ENCODE results near the gene THPO. TPM values are rescaled to one million over a fixed set of nuclear protein-coding genes. Genes with fewer than 3 reads are reported as not detected.
A peak's percentile ranks its signal among the peaks of the same experiment; 100 is the strongest.

THPO gene
- total and polyA plus RNA-seq, 2 donors (not counting 1 experiment from before 2014, with no cell fraction given): not detected

DNA sequence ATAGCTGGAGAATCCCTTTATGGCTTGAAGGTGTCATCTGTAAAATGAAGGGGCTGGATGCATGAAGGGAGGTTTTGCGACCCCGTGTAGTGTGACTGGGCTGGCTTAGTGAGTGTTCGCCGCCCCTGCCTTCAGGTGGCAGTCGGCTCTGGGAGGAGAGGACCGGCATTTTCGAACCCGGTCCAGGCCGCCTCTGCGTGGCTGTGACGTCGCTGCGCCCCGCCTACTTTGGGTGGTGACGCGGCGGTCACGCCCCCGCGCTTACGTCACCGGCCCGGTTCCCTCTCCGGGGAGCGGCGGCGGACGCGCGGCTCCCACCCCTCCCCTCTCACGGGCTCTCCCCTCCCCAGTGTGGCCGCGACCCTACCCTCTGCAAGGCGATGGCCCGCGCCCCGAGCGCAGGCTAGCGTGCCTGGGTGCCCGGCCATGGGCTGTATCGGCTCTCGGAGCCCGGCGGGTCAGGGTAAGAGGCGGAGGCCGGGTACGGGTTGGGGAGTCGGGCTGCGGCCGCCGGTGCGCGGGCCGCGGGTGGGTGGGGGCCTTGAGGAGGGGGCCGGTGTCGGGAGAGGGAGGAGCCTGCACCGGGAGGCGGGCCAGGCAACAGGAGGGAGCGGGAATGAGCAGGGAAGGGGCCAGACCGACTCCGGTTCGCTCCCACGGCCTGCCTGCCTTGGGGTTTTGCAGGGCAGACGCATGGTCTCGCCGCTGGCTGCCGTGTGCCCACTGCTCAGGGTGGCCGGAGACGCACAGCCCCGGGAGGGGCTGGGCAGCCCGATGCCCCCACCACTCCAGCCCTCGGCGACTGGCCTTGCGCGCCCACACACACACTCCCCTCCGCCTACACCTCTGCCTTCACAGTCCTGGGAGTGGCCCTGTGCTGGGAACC, 42.1 kb downstream of the THPO start:
- no peak for TF ChIP-seq EZH2 (IDR thresholded peaks at IDR 0.05; ENCODE audit: borderline replicate concordance, insufficient read depth, low read depth, low read length, poor library complexity, severe bottlenecking)
- TF ChIP-seq, protein P1, sequence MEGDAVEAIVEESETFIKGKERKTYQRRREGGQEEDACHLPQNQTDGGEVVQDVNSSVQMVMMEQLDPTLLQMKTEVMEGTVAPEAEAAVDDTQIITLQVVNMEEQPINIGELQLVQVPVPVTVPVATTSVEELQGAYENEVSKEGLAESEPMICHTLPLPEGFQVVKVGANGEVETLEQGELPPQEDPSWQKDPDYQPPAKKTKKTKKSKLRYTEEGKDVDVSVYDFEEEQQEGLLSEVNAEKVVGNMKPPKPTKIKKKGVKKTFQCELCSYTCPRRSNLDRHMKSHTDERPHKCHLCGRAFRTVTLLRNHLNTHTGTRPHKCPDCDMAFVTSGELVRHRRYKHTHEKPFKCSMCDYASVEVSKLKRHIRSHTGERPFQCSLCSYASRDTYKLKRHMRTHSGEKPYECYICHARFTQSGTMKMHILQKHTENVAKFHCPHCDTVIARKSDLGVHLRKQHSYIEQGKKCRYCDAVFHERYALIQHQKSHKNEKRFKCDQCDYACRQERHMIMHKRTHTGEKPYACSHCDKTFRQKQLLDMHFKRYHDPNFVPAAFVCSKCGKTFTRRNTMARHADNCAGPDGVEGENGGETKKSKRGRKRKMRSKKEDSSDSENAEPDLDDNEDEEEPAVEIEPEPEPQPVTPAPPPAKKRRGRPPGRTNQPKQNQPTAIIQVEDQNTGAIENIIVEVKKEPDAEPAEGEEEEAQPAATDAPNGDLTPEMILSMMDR (IDR thresholded peaks at IDR 0.05): no peak
- peak overlapping the region; percentile 85 for H2AFZ ChIP-seq (ENCODE audit: insufficient read depth, low read depth, low read length, poor library complexity, severe bottlenecking)
- peak overlapping the region; percentile 94 for H3K4me3 Mint-ChIP-seq
- H3K36me3 ChIP-seq (replicated peaks in 1 of 2; ENCODE audit: control extremely low read depth in 1 of 2, control insufficient read depth in 1 of 2, extremely low read depth in 1 of 2, insufficient read depth in 2 of 2, low read length in 1 of 2): peaks cover 1 to 40% of the 10 kb centered on the region in 2 experiments
- H3K9ac ChIP-seq (ENCODE audit: low read length): peak overlapping the region; percentile 86
- ATAC-seq (ENCODE audit: low read depth): peak; percentile 80
- ChIA-PET POLR2A (interaction anchor here (0.6 kb wide), 1 partner anchor 26 kb away, joined by 5 read pairs; the partner anchor contains the start of genes CLCN2 and POLR2H), CTCF (no interaction called here)
- H3K4me1 ChIP-seq (ENCODE audit: control insufficient read depth in 2 of 2, insufficient read depth in 2 of 2, low read length in 2 of 2): peaks cover 14 to 25% of the 10 kb centered on the region in 2 donors
- H3K4me3 ChIP-seq (ENCODE audit: control extremely low read depth in 1 of 5, extremely low read depth in 1 of 5, insufficient read depth in 1 of 5, low read depth in 2 of 5, low read length in 4 of 5): peak overlapping the region; percentile 51 to 83 (median 73)
- no peaks in the 10 kb centered on the region for H3K27me3 Mint-ChIP-seq
- peak; percentile 92 for DNase-seq
- H3K79me2 ChIP-seq (ENCODE audit: control insufficient read depth, insufficient read depth, low read length): peaks cover 19% of the 10 kb centered on the region
- peaks cover 30% of the 10 kb centered on the region for H3K4me1 Mint-ChIP-seq
- intact Hi-C loops (cut with micrococcal nuclease): loop anchor here (1.0 to 2.0 kb wide), 4 partner anchors 22 to 87 kb away; partner anchors contain the start of genes EEF1AKMT4, EIF4G1 and PSMD2
- H4K20me1 ChIP-seq (ENCODE audit: control insufficient read depth, insufficient read depth, low read length, poor library complexity, severe bottlenecking): no peaks in the 10 kb centered on the region
- H3K4me2 ChIP-seq (replicated peaks; ENCODE audit: low read depth, low read length, poor library complexity, severe bottlenecking): peak overlapping the region; percentile 82
- H3K27ac ChIP-seq (ENCODE audit: low read length in 2 of 2): peak overlapping the region; percentile 93
- 1% methylated on average over 77 of the region's 77 CpGs for WGBS (ENCODE audit: insufficient coverage)
- peaks cover 0 to 3% (median 0%) of the 10 kb centered on the region in 4 experiments for H3K27me3 ChIP-seq (replicated peaks in 1 of 4; ENCODE audit: control extremely low read depth in 1 of 4, control insufficient read depth in 3 of 4, insufficient read depth in 4 of 4, low read length in 3 of 4)
- H3K9me3 Mint-ChIP-seq (ENCODE audit: insufficient read depth): no peaks in the 10 kb centered on the region
- no peaks in the 10 kb centered on the region for H3K9me3 ChIP-seq (ENCODE audit: control extremely low read depth in 1 of 3, control insufficient read depth in 2 of 3, insufficient read depth in 1 of 3, low read length in 2 of 3)
- peak overlapping the region; percentile 90 for H3K27ac Mint-ChIP-seq
